GM12891 (cell line): ENCODE results near the gene MED13L.

ENCODE experiments used
- POLR2A ChIP-seq: IDR thresholded peaks from 2 replicates; pipeline ENCODE4 v1.6.1; 2011; ENCODE audit warnings: low read depth, low read length, control low read depth
- POLR2AphosphoS5 ChIP-seq: IDR thresholded peaks from 2 replicates; pipeline ENCODE4 v1.6.1; 2011; ENCODE audit warnings: low read depth, low read length, control low read depth

- no peak for TF ChIP-seq POLR2AphosphoS5
- TF ChIP-seq POLR2A, result no peak
Observed at GRCh38 chr12:116133636-116134214, 143.8 kb downstream of the MED13L start.
